Measurements from ENCODE around the gene AFF1.
A peak's percentile ranks its signal among the peaks of the same experiment; 100 is the strongest.

Gene AFF1

GRCh38 chr4:86935566-86935852 lies 698 bp downstream of the AFF1 start:
- Histone ChIP-seq H3K27me3 (no peaks in the 10 kb centered on the region), H3K27ac (peak overlapping the region; percentile 88 to 96), H3K36me3 (peaks cover 0 to 6% (median 0%) of the 10 kb centered on the region in 3 donors), H3K4me3 (peak overlapping the region; percentile 84 to 91), H3K4me1 (peaks cover 0 to 55% (median 33%) of the 10 kb centered on the region in 4 donors), H3K9me3 (no peaks in the 10 kb centered on the region)
- TF ChIP-seq, protein P1, sequence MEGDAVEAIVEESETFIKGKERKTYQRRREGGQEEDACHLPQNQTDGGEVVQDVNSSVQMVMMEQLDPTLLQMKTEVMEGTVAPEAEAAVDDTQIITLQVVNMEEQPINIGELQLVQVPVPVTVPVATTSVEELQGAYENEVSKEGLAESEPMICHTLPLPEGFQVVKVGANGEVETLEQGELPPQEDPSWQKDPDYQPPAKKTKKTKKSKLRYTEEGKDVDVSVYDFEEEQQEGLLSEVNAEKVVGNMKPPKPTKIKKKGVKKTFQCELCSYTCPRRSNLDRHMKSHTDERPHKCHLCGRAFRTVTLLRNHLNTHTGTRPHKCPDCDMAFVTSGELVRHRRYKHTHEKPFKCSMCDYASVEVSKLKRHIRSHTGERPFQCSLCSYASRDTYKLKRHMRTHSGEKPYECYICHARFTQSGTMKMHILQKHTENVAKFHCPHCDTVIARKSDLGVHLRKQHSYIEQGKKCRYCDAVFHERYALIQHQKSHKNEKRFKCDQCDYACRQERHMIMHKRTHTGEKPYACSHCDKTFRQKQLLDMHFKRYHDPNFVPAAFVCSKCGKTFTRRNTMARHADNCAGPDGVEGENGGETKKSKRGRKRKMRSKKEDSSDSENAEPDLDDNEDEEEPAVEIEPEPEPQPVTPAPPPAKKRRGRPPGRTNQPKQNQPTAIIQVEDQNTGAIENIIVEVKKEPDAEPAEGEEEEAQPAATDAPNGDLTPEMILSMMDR (IDR thresholded peaks at IDR 0.05): no peak
- DNase-seq: peak; percentile 49 to 80
- intact Hi-C loops (cut with DNase I; ENCODE audit: low total_unique reads): loop anchor here (5.0 kb wide), 1 partner anchor 72 kb away; no protein-coding TSS in a partner anchor

- intact Hi-C loops (cut with DNase I; ENCODE audit: low total_unique reads): loop anchor here (5.0 kb wide), 1 partner anchor 71 kb away; no protein-coding TSS in a partner anchor
- Histone ChIP-seq H3K27ac (peak overlapping the region; percentile 88 to 96), H3K4me3 (peak overlapping the region; percentile 84 to 91), H3K36me3 (peaks cover 0 to 5% (median 0%) of the 10 kb centered on the region in 3 donors), H3K9me3 (no peaks in the 10 kb centered on the region), H3K27me3 (no peaks in the 10 kb centered on the region), H3K4me1 (peaks cover 0 to 61% (median 34%) of the 10 kb centered on the region in 4 donors)
- DNase-seq: peak; percentile 73 to 84
- TF ChIP-seq, protein P1 (IDR thresholded peaks at IDR 0.05): no peak
These were observed 1.3 kb downstream of the AFF1 start for GRCh38 chr4:86935853-86936733.

DNA sequence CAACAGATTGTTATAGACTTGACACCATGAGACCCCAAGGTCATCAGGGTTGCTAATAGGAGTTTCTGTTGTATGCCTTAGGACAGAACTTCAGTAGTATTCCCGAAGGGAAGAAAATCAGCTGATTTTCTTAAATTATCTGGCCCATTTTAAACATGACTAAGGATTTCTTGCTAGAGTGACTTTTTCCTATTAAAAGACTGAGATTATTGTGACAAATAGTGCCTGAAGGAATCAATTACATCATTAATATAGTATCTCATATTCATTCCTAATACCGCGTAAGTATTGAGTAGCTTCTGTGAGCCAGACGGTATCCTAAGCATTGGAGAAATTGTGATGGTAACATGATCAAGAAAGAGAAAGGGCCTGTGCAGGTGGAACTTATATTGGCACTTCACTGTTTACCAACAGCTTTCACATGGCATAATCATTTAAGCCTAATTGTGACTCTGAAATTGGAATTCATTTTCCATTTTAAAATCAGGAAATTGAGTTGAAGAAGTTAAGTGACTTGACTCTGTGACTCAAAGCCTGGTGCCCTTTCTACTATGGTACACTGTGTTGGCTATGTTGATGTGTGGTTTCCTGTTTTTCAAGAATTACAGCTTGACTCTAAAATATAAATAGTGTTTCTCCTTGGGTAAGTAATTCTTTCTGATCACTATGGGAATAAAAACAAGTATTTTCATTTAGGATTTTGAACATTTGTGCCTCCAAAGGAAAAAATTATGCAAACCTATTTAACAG lies 4.1 kb downstream of the AFF1 start:
- H3K4me1 ChIP-seq: peaks cover 0 to 67% (median 32%) of the 10 kb centered on the region in 4 donors
- no peaks in the 10 kb centered on the region for H3K36me3 ChIP-seq
- H3K27ac ChIP-seq: peak overlapping the region; percentile 58 to 62
- H3K9me3 ChIP-seq: no peaks in the 10 kb centered on the region
- intact Hi-C loops (cut with DNase I; ENCODE audit: low total_unique reads): loop anchor here (5.0 kb wide), 1 partner anchor 68 kb away; no protein-coding TSS in a partner anchor
- no peaks in the 10 kb centered on the region for H3K27me3 ChIP-seq
- no peak overlapping the region for H3K4me3 ChIP-seq
- TF ChIP-seq, protein P1 (IDR thresholded peaks at IDR 0.05): no peak
- DNase-seq: no peak

- no peak for DNase-seq
- Histone ChIP-seq H3K27ac (peak overlapping the region; percentile 58 to 62), H3K27me3 (no peaks in the 10 kb centered on the region), H3K36me3 (no peaks in the 10 kb centered on the region), H3K4me1 (peaks cover 0 to 68% (median 34%) of the 10 kb centered on the region in 4 donors), H3K4me3 (no peak overlapping the region), H3K9me3 (no peaks in the 10 kb centered on the region)
- TF ChIP-seq, protein P1 (IDR thresholded peaks at IDR 0.05): no peak
- intact Hi-C loops (cut with DNase I; ENCODE audit: low total_unique reads): loop anchor here (5.0 kb wide), 1 partner anchor 67 kb away; no protein-coding TSS in a partner anchor
These were observed 5.1 kb downstream of the AFF1 start for GRCh38 chr4:86939729-86940575.

DNA sequence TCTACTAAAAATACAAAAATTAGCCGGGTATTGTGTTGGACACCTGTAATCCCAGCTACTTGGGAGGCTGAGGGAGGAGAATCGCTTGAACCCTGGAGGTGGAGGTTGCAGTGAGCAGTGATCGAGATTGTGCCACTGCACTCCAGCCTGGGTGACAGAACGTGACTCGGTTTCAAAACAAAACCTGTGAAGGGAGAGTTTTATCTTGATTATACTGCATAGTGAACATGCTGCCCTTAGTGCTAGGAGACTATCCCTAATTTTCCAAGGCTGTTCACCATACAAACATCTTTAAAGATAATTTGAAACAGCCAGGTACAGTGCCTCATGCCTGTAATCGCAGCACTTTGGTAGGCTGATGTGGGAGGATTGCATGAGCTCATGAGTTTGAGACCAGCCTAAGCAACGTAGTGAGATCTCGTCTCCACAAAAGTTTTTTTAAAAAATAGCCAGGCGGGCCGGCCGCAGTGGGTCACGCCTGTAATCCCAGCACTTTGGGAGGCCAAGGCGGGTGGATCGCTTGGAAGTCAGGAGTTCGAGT lies 6.2 kb downstream of the AFF1 start:
- peaks cover 0 to 74% (median 37%) of the 10 kb centered on the region in 4 donors for H3K4me1 ChIP-seq
- H3K27me3 ChIP-seq: no peaks in the 10 kb centered on the region
- intact Hi-C loops (cut with DNase I; ENCODE audit: low total_unique reads): no loop called here
- H3K27ac ChIP-seq: peak overlapping the region; percentile 58 to 62
- TF ChIP-seq, protein P1 (IDR thresholded peaks at IDR 0.05): no peak
- no peaks in the 10 kb centered on the region for H3K36me3 ChIP-seq
- no peaks in the 10 kb centered on the region for H3K9me3 ChIP-seq
- no peak overlapping the region for H3K4me3 ChIP-seq
- DNase-seq: no peak

Measured in tibial artery (tissue), 4 donors.